Activated naive CD8-positive, alpha-beta T cell treated with anti-CD3 and anti-CD28 coated beads, Interleukin-2, amount 50 U/mL, for 16 hours (primary cell): ENCODE measurements around the gene SNX7.

ENCODE experiments used
- DNase-seq: peaks from one replicate; pipeline ENCODE4 v3.0.0-alpha.2; 2020; ENCODE audit warnings: low read depth, low spot score

Gene SNX7

GRCh38 chr1:98696077-98696476 is 34.6 kb downstream of the SNX7 start:
- DNase-seq: no peak

- DNase-seq: no peak
Observed at GRCh38 chr1:98697781-98698180, 36.3 kb downstream of the SNX7 start.

GRCh38 chr1:98698625-98699024 is 37.1 kb downstream of the SNX7 start:
- DNase-seq: no peak

GRCh38 chr1:98700228-98700627 is 38.7 kb downstream of the SNX7 start:
- no peak for DNase-seq

- DNase-seq: no peak
Observed at GRCh38 chr1:98702976-98703375, 41.5 kb downstream of the SNX7 start.

DNA sequence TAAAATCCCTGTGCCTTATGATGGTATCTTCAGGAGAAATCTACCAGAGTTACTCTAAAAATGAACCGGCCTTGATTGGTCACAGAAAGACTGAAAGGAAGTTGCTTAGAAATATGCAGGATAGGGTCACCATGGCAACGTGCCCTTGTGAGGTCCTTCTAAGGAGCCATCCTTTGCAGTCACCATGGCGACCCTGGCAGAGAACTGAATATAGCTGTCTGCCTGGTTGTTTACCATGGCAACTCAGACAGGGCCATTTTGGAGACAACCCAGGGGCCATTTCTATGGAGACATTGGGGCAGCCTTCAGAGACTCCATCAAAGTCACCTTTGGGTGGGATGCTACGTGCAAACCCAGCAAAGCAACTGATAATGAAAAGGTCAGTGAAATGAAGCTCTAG is 43.0 kb downstream of the SNX7 start:
- no peak for DNase-seq

GRCh38 chr1:98704971-98705370 is 43.5 kb downstream of the SNX7 start:
- no peak for DNase-seq

- no peak for DNase-seq
Observed at GRCh38 chr1:98705591-98705990, 44.1 kb downstream of the SNX7 start.

DNA sequence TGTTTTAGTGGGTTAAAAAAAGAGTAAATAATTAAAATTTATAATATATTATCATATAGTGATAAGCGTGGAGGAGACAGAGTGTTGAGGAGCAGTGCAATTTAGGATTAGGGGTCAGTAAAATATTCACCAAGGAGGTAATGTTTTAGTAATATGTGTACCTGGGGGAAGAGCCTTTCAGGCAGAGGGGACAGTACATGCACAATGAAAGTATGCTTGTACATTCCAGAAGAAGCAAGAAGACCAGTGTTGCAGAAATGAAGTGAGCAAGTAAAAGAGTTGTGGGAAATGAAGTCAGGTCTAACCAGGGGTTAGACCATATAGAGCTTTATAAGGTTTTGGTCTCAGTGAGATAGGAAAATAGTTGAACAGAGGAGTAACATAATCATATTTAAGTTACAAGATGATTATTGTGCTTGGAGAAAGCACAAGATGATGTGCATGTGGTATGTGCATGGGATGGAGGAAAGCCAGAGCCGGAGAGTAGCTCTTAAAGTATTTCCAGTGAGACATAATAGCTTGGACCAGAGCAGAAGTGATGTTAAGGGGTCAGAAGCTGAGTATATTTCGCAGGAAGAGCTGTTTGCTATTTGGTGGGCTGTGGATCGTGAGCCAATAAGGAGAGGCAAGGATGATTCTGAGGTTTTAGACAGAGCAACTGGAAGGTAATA is 44.8 kb downstream of the SNX7 start:
- DNase-seq: no peak

GRCh38 chr1:98707556-98707955 is 46.0 kb downstream of the SNX7 start:
- DNase-seq: no peak

GRCh38 chr1:98709906-98710305 is 48.4 kb downstream of the SNX7 start:
- DNase-seq: no peak

DNA sequence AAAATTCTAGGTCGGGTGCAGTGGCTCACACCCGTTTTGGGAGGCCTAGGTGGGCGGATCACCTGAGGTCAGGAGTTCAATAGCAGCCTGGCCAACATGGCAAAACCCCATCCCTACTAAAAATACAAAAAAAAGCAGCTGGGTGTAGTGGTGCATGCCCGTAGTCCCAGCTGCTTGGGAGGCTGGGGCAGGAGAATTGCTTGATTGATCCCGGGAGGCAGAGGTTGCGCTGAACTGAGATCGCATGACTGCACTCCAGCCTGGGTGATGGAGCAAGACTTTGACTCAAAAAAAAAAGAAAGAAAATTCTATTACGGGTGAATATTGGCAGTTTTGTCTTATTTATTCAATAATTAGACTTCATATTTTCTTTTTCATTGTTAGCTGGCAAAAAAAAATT is 62.1 kb downstream of the SNX7 start:
- no peak for DNase-seq

DNA sequence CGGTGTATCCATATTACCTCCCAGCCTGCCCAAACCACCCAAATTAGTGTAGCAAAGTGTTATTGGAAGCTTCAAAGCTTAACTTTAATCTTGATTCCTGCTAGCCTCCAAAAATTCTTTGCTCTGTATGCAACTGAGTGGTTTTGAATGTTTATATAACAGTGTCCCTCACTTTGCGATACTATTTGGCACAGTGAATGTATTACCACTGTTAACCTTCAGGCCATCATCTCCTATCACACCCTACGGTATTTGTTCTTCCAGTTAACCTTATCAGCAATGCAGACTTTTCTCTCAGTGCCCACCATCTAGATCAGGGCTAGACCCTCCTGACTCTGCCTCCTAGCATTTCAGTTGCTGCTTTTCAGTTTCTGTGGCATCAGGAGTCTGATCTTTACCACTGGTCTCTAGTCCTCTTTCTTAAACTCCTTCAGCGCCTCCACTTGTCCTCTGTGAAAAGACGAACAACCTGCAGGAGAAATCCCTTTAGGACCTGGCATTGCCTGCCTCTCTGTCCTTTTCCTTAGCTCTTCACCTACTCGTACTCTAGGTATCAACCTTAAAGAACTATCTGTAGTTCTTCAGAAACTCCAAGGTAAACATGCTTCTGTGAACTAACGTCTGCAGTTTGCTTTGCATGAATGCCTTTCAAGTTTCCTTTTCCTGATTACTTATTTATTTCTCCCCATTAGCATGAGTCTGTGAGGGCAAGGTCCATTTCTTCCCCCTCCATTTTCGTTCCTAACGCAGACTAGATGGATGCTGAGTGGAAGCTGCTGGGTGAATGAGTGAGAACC is 71.7 kb downstream of the SNX7 start:
- DNase-seq: no peak

GRCh38 chr1:98733782-98734112 is 72.2 kb downstream of the SNX7 start:
- DNase-seq: no peak

DNA sequence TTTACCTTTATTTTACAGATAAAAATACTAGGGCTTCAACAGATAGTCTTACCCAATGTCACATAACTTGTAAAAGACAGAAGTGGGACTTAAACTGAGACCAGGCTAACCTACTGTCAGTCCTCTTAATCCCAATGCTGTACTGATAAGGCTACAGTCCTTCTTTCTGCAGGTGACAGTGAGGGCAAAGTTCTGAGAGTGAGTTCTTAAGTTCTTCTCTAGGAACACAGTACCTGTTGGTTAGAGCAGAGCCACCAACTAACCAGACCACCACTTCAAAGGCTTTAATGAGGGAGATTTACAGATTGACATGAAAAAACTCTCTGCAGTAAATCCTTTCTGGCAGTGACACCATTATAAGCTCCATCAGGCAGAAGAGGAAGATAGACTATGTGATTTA is 74.2 kb downstream of the SNX7 start:
- no peak for DNase-seq

DNA sequence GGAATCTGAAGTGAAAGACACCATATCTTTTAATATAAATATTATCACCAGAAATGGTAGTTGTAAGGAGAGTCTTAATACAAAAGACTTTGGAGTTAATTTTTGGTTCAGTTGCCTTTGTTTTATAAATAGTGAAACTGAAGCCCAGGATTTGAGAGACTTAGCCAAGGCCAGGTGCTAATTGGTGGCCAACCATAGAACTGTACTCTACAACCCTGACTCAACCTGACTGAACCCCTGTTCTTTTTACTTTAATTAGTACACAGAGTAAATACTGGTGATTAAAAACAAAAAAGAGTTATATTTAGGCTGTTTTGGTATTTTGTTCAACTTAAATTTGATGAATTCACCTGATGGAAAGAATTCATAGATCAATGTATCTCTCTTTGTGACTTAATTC is 76.3 kb downstream of the SNX7 start:
- no peak for DNase-seq

GRCh38 chr1:98739762-98740161 is 78.2 kb downstream of the SNX7 start:
- DNase-seq: no peak

DNA sequence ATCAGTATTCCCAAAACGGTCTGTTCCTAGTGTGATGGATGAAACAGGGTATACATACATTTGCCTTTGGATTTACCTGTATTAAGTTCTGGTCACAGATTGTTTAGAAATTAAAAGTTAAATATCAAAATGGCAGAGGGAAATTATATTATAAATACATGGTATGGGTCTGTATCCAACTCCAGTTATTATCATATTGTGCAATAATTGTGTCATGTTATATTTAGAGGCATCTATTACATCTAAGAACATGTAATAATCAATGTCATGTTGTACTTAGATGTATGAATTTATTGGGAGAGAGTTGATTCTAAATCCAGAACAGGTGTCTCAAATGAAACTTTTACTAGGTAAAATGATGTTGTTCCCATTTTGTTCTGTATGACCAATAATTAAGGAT is 79.6 kb downstream of the SNX7 start:
- no peak for DNase-seq

DNA sequence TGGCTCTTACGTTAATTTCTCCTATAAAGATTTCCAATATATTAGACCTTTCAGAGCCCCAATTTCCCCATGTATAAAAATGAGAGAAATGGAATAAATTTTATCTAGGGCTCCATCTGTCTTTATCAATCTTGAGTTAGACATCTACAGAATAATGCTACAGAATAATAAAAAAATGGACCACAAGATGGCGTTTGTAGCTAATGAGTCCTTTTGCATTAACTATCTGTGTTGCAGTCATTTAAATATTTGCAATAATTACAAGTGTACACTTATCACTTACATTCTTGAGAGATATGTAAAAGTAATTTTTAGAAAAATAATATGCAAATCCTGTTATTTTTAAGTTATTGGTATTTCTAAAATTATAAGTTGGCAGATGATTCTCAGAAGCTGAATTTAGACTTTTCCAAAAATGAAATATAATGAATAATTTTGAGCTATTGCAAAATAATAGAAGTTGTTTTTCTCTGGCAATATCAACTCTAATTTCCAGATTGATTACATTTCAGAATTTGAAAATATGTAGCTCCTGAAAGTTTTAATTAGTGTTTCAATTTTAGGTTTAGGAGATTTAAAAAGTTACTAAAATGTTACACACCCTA is 87.7 kb downstream of the SNX7 start:
- no peak for DNase-seq

DNA sequence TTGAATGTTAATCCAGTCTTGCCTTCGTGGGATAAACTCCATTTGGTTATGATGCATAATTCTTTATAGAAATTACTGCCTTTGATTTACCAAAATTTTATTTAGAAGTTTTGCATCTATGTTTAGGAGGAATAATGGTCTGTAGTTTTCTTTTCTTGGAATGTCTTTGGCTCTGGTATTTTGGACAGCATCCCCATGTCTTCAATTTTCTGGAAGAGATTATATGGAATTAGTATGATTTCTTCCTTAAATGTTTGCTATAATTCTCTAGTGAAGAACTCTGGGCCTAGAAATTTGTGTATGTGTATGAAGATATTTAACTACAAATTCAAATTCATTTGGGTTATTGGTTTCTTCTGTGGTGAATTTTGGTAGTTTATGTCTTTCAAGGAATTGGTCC is 92.7 kb downstream of the SNX7 start:
- no peak for DNase-seq

GRCh38 chr1:98761219-98761865 is 99.8 kb downstream of the SNX7 start:
- no peak for DNase-seq

GRCh38 chr1:98763488-98764150 is 102.1 kb downstream of the SNX7 start:
- DNase-seq: no peak
